ENCODE measurements around the gene SLC6A2.

Gene SLC6A2

DNA sequence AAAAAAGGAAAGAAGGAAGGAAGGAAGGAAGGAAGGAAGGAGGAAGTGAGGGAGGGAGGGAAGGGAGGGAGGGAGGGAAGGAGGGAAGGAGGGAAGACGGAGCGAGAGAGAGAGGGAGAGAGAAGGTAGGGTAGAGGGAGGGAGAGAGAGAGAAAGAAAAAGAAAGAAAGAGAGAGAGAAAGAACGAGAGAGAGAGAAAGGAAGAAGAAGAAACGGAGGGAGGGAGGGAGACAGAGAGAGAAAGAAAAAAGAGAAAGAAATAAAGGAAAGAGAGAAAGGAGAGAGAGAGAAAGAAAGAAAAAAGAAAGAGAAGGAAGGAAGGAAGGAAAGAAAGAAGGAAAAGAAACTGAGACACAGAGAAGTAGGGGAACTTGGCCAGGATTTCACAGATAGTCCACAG lies 8.4 kb upstream of the SLC6A2 start:
- no peak overlapping the region for H3K4me3 ChIP-seq (replicated peaks; ENCODE audit: low read depth, low read length)
- no peak for DNase-seq (ENCODE audit: extremely low read depth, low read depth)
- TF ChIP-seq, protein P1, sequence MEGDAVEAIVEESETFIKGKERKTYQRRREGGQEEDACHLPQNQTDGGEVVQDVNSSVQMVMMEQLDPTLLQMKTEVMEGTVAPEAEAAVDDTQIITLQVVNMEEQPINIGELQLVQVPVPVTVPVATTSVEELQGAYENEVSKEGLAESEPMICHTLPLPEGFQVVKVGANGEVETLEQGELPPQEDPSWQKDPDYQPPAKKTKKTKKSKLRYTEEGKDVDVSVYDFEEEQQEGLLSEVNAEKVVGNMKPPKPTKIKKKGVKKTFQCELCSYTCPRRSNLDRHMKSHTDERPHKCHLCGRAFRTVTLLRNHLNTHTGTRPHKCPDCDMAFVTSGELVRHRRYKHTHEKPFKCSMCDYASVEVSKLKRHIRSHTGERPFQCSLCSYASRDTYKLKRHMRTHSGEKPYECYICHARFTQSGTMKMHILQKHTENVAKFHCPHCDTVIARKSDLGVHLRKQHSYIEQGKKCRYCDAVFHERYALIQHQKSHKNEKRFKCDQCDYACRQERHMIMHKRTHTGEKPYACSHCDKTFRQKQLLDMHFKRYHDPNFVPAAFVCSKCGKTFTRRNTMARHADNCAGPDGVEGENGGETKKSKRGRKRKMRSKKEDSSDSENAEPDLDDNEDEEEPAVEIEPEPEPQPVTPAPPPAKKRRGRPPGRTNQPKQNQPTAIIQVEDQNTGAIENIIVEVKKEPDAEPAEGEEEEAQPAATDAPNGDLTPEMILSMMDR (IDR thresholded peaks at IDR 0.05; ENCODE audit: low read depth, low read length, missing control alignments) = no peak

DNA sequence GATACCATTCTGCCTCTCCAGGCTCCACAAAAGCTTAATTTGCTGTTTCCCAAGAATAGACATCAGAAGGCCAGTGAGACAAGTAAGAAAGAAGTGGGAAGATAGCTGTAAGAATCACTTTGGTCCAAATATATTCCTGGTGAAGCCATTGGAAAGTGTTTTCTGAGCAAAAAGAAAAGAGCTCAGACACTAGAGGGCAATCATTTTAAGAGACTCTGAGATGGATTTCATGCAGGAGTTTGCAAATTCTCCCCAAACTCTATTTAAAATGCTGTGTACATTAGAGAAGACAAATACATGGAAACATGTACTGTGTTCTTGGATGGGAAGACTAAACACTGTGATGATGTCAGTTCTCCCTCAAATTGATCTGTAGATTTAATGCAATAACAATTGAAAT lies 8.0 kb upstream of the SLC6A2 start:
- no peak for DNase-seq (ENCODE audit: extremely low read depth, low read depth)
- TF ChIP-seq, protein P1 (IDR thresholded peaks at IDR 0.05; ENCODE audit: low read depth, low read length, missing control alignments) = no peak
- H3K4me3 ChIP-seq (replicated peaks; ENCODE audit: low read depth, low read length) = no peak overlapping the region

DNA sequence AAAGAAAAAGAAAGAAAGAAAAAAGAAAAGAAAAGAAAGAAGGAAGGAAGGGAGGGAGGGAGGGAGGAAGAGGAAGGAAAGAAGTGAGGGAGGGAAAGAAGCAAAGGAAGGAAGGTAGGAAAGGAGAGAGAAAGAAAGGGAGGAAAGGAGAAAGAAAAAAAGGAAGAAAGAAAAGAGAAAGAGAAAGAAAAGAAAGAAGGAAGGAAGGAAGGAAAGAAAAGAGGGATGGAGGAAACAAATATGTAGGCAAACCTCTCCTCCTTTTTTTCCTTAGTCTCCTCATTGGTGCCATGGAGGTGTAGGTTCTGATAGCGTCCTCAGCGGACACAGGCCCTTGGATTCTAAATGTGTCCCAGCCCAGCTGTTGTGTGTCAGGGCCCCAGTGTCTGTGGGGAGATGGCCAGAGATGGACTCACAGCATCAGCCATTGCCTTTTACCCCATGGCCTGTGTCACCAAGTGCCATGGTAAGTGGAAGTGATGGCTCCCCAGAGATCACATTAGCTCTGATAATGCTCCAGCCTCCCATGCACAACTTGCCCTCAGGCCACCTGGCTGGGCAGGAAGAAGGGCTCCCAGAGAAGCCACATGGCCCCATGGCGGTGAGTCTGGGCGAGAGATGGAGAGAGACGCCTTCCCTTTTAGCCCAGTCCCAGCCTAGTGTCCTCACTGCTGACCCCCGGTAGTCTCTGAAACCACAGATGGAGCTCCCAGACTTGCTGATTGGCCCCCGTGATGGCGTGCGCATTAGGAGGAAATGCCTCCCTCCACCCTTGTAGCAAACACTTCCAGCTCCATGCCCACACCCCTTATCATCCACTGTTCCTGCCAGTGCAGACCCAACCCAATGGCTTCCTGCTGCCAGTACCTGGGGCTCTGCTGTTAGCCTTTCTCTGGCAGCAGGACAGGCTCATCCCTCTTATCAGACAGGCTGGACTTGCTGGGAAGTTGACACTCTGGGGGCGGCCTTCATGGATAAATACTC lies 3.7 kb upstream of the SLC6A2 start:
- TF ChIP-seq, protein P1 (IDR thresholded peaks at IDR 0.05; ENCODE audit: low read depth, low read length, missing control alignments) = no peak
- no peak overlapping the region for H3K4me3 ChIP-seq (replicated peaks; ENCODE audit: low read depth, low read length)
- no peak for DNase-seq (ENCODE audit: extremely low read depth, low read depth)

DNA sequence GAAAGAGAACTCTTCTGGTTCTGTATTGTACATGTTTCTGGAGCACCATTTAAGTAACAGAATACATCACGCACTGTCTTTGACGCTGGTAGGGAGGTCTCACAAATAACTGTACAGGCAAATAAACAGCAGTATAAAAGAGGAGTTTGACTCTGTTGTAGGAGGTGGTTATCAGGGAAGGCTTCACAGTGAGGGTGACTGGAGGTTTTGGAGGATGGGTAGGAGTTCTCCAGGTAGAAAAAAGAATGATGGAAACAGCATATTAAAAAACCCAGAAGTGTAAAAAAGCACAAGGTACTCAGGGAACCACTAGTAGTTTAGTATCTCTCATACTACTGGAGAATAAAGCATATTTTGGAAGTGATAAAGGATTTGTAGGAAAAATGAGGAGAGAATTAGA lies 2.7 kb upstream of the SLC6A2 start:
- no peak overlapping the region for H3K4me3 ChIP-seq (replicated peaks; ENCODE audit: low read depth, low read length)
- DNase-seq (ENCODE audit: extremely low read depth, low read depth) = no peak
- TF ChIP-seq, protein P1 (IDR thresholded peaks at IDR 0.05; ENCODE audit: low read depth, low read length, missing control alignments) = no peak

DNA sequence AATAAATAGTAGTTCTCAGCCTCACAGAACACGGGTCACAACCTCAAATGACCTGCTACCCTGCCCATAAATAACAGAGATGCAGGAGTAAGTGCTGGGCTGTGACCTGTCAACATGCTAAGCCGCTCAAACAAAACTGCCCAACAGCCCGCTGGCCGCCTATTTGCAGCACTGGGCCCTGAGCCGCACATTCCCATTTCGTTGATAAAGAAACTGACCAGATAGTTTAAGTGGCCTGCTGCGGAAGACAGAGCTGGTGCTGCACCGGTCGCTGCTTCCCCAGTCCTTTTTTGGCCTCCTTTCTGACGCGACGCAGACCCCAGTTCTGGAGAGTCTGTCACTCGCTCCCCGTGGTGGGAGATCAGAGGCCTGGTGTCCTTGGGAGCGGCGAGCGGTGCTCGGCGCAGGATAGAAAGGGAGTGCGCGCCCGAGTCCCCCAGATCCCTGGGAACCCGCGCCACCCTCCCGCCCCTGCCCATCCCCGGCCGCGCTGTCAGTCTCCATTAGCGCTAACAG lies 349 bp upstream of the SLC6A2 start:
- TF ChIP-seq, protein P1 (IDR thresholded peaks at IDR 0.05; ENCODE audit: low read depth, low read length, missing control alignments) = no peak
- no peak overlapping the region for H3K4me3 ChIP-seq (replicated peaks; ENCODE audit: low read depth, low read length)
- DNase-seq (ENCODE audit: extremely low read depth, low read depth) = no peak

DNA sequence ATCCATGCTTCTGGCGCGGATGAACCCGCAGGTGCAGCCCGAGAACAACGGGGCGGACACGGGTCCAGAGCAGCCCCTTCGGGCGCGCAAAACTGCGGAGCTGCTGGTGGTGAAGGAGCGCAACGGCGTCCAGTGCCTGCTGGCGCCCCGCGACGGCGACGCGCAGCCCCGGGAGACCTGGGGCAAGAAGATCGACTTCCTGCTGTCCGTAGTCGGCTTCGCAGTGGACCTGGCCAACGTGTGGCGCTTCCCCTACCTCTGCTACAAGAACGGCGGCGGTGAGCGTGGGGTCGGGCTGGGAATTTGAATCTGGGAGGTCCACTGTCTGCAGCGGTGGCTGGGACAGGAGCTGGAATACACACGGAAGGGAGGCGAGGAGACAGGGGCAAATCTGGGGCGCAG lies 904 bp downstream of the SLC6A2 start:
- no peak for DNase-seq (ENCODE audit: extremely low read depth, low read depth)
- TF ChIP-seq, protein P1 (IDR thresholded peaks at IDR 0.05; ENCODE audit: low read depth, low read length, missing control alignments) = no peak
- no peak overlapping the region for H3K4me3 ChIP-seq (replicated peaks; ENCODE audit: low read depth, low read length)

All from HFF-Myc (cell line).